Panc1 (cell line): Measurements from ENCODE around the gene ZNF367. TPM values are rescaled to one million over a fixed set of nuclear protein-coding genes. Genes with fewer than 3 reads are reported as not detected.
"Not testable (repeated sequence)": the region's sequence is repeated elsewhere in the genome, so short reads cannot be mapped to it uniquely, and the experiment has no call there.

Experiments used
- ATAC-seq: fragments of 200-7000 bp; cut with Tn5 transposase; 2 replicates; pipeline ENCODE4 v1.9.1; 2020; ENCODE audit warnings: mild to moderate bottlenecking, moderate library complexity
- BruUV-seq: library from RNA; stranded (reverse); fragments of 400-500 nt; replicated peaks from 2 replicates; lab custom pipeline; 2021; lab: Mats Ljungman, UMichigan
- CTCF ChIA-PET: fragments of 300-600 bp; sonication (Branson Sonifier 250); formaldehyde crosslinking; loops from one replicate; lab custom pipeline; 2022; ENCODE audit warnings: antibody characterized with exemption; lab: Charles Lee
- POLR2A ChIA-PET: fragments of 300-600 bp; sonication (Branson Sonifier 250); formaldehyde crosslinking; loops from one replicate; lab custom pipeline; 2022; ENCODE audit warnings: antibody characterized with exemption; lab: Charles Lee
- DNase-seq: peaks from one replicate; pipeline ENCODE4 v3.0.0-alpha.2; 2010; ENCODE audit warnings: low read depth, low spot score
- H3K27ac ChIP-seq: 2 replicates; pipeline ENCODE4 v1.5.1; 2011; ENCODE audit warnings: mild to moderate bottlenecking, low read length, inconsistent platforms
- H3K27me3 ChIP-seq: fragments of 200-500 bp; sonication (Bioruptor generic); 2 replicates; pipeline ENCODE4 v1.6.0; 2014; ENCODE audit warnings: low read length, inconsistent platforms; ENCODE audit not compliant: control insufficient read depth, insufficient read depth
- H3K36me3 ChIP-seq: fragments of 200-500 bp; sonication (Bioruptor generic); 2 replicates; pipeline ENCODE4 v1.5.1; 2014; ENCODE audit warnings: inconsistent platforms, mild to moderate bottlenecking, low read length, moderate library complexity; ENCODE audit not compliant: control insufficient read depth, insufficient read depth
- H3K4me1 ChIP-seq: 2 replicates; pipeline ENCODE4 v1.5.1; 2011; ENCODE audit warnings: inconsistent platforms, mild to moderate bottlenecking, low read length, moderate library complexity; ENCODE audit not compliant: control insufficient read depth, insufficient read depth
- H3K4me3 ChIP-seq, 2 experiments: 2 replicates each; pipeline ENCODE4 v1.5.1; 2011 to 2012; ENCODE audit warnings: low read depth in 2 of 2, low read length in 2 of 2, mild to moderate bottlenecking in 2 of 2, inconsistent platforms in 1 of 2, moderate library complexity in 1 of 2
- H3K9me3 ChIP-seq: fragments of 200-500 bp; sonication (Bioruptor generic); 2 replicates; pipeline ENCODE4 v1.5.1; 2014; ENCODE audit warnings: low read depth, mild to moderate bottlenecking, inconsistent platforms, low read length, moderate library complexity; ENCODE audit not compliant: control insufficient read depth, insufficient read depth
- POLR2AphosphoS5 ChIP-seq: IDR thresholded peaks from 2 replicates; pipeline ENCODE4 v1.6.1; 2012; ENCODE audit warnings: mild to moderate bottlenecking, low read depth, low read length, moderate library complexity
- SIN3A ChIP-seq: IDR thresholded peaks from 2 replicates; pipeline ENCODE4 v1.6.1; 2012; ENCODE audit warnings: low read depth, mild to moderate bottlenecking, low read length, moderate library complexity, borderline replicate concordance; ENCODE audit not compliant: insufficient read depth
- TCF7L2 ChIP-seq: IDR thresholded peaks from 2 replicates; pipeline ENCODE4 v1.6.1; 2011; ENCODE audit warnings: mild to moderate bottlenecking, low read depth, low read length, inconsistent platforms
- in situ Hi-C: cut with HindIII; loops from 2 replicates; pipeline ENCODE4 v1.10.0; 2016; ENCODE audit warnings: low sequenced_read_pairs, low pct_unique_long_range_greater_than_20kb
- intact Hi-C: fragments of 100-400 bp; cut with micrococcal nuclease; formaldehyde crosslinking; loops from one replicate; pipeline ENCODE4 v1.10.0; 2022; ENCODE audit not compliant: unreplicated experiment
- total RNA-seq: library from RNA; stranded (reverse); gene quantifications from one replicate; pipeline ENCODE4 v1.2.1, GENCODE V29; 2021; ENCODE audit not compliant: unreplicated experiment
- TF ChIP-seq, protein P1 (sequence below): fragments of 450-650 bp; IDR thresholded peaks from 2 replicates; pipeline ENCODE4 v1.5.1; 2017; ENCODE audit warnings: mild to moderate bottlenecking
- TF ChIP-seq, protein P2 (sequence below), 2 experiments: IDR thresholded peaks; 2 replicates each; pipeline ENCODE4 v1.6.1; 2011 to 2012; ENCODE audit warnings: low read depth in 2 of 2, control low read depth in 1 of 2, low read length in 1 of 2, mild to moderate bottlenecking in 1 of 2, moderate library complexity in 1 of 2; ENCODE audit not compliant: insufficient read depth in 1 of 2

Gene ZNF367
- total RNA-seq, 1 experiment from 2014 or later: 12.4 TPM

DNA sequence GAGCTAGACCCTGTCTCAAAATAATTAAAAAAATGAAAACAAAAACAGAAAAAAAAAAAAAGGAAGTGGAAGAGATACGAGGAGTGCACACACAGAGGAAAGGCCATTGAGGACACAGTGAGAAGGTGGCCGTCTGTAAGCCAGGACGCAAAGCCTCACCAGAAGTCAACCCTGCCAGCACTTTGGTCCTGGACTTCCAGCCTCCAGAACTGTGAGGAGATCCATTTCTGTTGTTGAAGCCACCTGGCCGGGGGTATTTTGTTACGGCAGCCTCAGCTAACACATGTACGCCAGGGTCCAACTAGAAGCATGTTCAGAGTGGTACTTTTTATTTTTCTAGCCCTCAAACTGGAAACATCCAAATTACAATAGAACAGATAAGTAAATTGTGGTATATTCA, 56.5 kb downstream of the ZNF367 start:
- Histone ChIP-seq H3K9me3 (no peaks in the 10 kb centered on the region), H3K27ac (no peak overlapping the region), H3K4me1 (no peaks in the 10 kb centered on the region), H3K27me3 (no peaks in the 10 kb centered on the region), H3K4me3 (no peak overlapping the region), H3K36me3 (peaks cover 3% of the 10 kb centered on the region; the same call in 1 of the 2 replicates)
- no peak for ATAC-seq
- intact Hi-C loops (no loop called here), in situ Hi-C loops (no loop called here)
- ChIA-PET CTCF (no interaction called here), POLR2A (no interaction called here)
- TF ChIP-seq, protein P1, sequence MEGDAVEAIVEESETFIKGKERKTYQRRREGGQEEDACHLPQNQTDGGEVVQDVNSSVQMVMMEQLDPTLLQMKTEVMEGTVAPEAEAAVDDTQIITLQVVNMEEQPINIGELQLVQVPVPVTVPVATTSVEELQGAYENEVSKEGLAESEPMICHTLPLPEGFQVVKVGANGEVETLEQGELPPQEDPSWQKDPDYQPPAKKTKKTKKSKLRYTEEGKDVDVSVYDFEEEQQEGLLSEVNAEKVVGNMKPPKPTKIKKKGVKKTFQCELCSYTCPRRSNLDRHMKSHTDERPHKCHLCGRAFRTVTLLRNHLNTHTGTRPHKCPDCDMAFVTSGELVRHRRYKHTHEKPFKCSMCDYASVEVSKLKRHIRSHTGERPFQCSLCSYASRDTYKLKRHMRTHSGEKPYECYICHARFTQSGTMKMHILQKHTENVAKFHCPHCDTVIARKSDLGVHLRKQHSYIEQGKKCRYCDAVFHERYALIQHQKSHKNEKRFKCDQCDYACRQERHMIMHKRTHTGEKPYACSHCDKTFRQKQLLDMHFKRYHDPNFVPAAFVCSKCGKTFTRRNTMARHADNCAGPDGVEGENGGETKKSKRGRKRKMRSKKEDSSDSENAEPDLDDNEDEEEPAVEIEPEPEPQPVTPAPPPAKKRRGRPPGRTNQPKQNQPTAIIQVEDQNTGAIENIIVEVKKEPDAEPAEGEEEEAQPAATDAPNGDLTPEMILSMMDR: no peak
- TF ChIP-seq TCF7L2 (no peak), POLR2AphosphoS5 (no peak), SIN3A (no peak)
- no TSS peak for BruUV-seq
- DNase-seq: no peak

DNA sequence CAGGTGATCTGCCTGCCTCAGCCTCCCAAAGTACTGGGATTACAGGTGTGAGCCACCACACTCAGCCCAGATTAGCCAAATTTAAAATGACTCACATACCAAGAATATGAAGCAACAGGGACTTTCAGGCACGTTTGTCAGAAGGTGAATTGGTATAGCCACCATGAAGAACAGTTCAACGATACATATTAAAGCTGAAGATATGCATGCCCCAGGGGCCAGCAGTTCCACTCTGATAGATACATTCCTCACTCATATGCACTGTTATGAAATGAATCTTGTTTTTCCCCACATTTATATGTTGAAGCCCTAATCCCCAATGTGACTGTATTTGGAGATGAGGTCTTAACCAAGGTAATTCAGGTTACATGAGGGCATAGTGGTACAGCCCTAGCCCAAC, 57.2 kb downstream of the ZNF367 start:
- ATAC-seq: no peak
- POLR2A ChIA-PET: no interaction called here
- intact Hi-C loops: no loop called here

DNA sequence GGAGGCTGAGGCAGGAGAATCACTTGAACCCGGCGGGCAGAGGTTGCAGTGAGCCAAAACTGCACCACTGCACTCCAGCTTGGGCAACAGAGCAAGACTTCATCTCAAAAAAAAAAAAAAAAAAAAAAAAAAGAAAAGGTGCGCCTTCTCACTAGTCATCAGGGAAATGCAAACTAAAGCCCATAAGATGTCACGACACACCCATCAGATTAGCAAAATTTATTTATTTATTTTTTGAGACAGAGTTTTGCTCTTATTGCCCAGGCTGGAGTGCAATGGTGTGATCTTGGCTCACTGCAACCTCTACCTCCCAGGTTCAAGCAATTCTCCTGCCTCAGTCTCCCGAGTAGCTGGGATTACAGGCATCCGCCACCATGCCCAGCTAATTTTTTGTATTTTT, 57.6 kb downstream of the ZNF367 start:
- ATAC-seq, intact Hi-C loops: not testable (repeated sequence)

More for the DNA sequence above, 57.2 kb downstream of the ZNF367 start:
- H3K4me1 ChIP-seq: no peaks in the 10 kb centered on the region
- CTCF ChIA-PET: no interaction called here
- TF ChIP-seq TCF7L2 (no peak), POLR2AphosphoS5 (no peak), SIN3A (no peak)
- TF ChIP-seq, protein P1: no peak
- TF ChIP-seq, protein P2, sequence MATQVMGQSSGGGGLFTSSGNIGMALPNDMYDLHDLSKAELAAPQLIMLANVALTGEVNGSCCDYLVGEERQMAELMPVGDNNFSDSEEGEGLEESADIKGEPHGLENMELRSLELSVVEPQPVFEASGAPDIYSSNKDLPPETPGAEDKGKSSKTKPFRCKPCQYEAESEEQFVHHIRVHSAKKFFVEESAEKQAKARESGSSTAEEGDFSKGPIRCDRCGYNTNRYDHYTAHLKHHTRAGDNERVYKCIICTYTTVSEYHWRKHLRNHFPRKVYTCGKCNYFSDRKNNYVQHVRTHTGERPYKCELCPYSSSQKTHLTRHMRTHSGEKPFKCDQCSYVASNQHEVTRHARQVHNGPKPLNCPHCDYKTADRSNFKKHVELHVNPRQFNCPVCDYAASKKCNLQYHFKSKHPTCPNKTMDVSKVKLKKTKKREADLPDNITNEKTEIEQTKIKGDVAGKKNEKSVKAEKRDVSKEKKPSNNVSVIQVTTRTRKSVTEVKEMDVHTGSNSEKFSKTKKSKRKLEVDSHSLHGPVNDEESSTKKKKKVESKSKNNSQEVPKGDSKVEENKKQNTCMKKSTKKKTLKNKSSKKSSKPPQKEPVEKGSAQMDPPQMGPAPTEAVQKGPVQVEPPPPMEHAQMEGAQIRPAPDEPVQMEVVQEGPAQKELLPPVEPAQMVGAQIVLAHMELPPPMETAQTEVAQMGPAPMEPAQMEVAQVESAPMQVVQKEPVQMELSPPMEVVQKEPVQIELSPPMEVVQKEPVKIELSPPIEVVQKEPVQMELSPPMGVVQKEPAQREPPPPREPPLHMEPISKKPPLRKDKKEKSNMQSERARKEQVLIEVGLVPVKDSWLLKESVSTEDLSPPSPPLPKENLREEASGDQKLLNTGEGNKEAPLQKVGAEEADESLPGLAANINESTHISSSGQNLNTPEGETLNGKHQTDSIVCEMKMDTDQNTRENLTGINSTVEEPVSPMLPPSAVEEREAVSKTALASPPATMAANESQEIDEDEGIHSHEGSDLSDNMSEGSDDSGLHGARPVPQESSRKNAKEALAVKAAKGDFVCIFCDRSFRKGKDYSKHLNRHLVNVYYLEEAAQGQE (IDR thresholded peaks at IDR 0.05; ENCODE audit: insufficient read depth in 1 of 2, low read depth in 2 of 2, low read length in 1 of 2): no peak
- H3K36me3 ChIP-seq: peaks cover 3% of the 10 kb centered on the region; the same call in 1 of the 2 replicates
- BruUV-seq: no TSS peak
- DNase-seq: no peak
- H3K9me3 ChIP-seq: no peaks in the 10 kb centered on the region
- no peak overlapping the region for H3K27ac ChIP-seq
- no peak overlapping the region for H3K4me3 ChIP-seq
- H3K27me3 ChIP-seq: no peaks in the 10 kb centered on the region
- in situ Hi-C loops: no loop called here

More for the DNA sequence above, 57.6 kb downstream of the ZNF367 start:
- H3K27me3 ChIP-seq, H3K9me3 ChIP-seq, DNase-seq, H3K4me1 ChIP-seq, CTCF ChIA-PET, in situ Hi-C loops, BruUV-seq, H3K27ac ChIP-seq, H3K36me3 ChIP-seq, H3K4me3 ChIP-seq, POLR2A ChIA-PET: not testable (repeated sequence)
